ENCODE measurements around the gene DOCK3.

DOCK3 gene

GRCh38 chr3:51375136-51375535, 700.4 kb downstream of the DOCK3 start:
- H3K36me3 ChIP-seq (ENCODE audit: control insufficient read depth in 1 of 2, insufficient read depth in 2 of 2, low read length in 2 of 2) = no peaks in the 10 kb centered on the region
- H3K4me1 ChIP-seq (ENCODE audit: control insufficient read depth in 1 of 2, insufficient read depth in 2 of 2, low read length in 2 of 2) = no peaks in the 10 kb centered on the region
- no peaks in the 10 kb centered on the region for H3K9me3 ChIP-seq (ENCODE audit: control insufficient read depth in 1 of 2, low read length in 2 of 2)
- H3K27me3 ChIP-seq (ENCODE audit: low read depth, low read length) = no peaks in the 10 kb centered on the region
- no peak overlapping the region for H3K4me3 ChIP-seq (ENCODE audit: low read depth in 1 of 2, low read length in 2 of 2)
- no peak overlapping the region for H3K27ac ChIP-seq (ENCODE audit: low read length)

- H3K27me3 ChIP-seq (ENCODE audit: low read depth, low read length) = no peaks in the 10 kb centered on the region
- H3K36me3 ChIP-seq (ENCODE audit: control insufficient read depth in 1 of 2, insufficient read depth in 2 of 2, low read length in 2 of 2) = no peaks in the 10 kb centered on the region
- H3K9me3 ChIP-seq (ENCODE audit: control insufficient read depth in 1 of 2, low read length in 2 of 2) = no peaks in the 10 kb centered on the region
- H3K27ac ChIP-seq (ENCODE audit: low read length) = no peak overlapping the region
- no peak overlapping the region for H3K4me3 ChIP-seq (ENCODE audit: low read depth in 1 of 2, low read length in 2 of 2)
- no peaks in the 10 kb centered on the region for H3K4me1 ChIP-seq (ENCODE audit: control insufficient read depth in 1 of 2, insufficient read depth in 2 of 2, low read length in 2 of 2)
Measured at GRCh38 chr3:51375571-51375970, 700.8 kb downstream of the DOCK3 start.

- H3K36me3 ChIP-seq (ENCODE audit: control insufficient read depth in 1 of 2, insufficient read depth in 2 of 2, low read length in 2 of 2) = no peaks in the 10 kb centered on the region
- H3K4me1 ChIP-seq (ENCODE audit: control insufficient read depth in 1 of 2, insufficient read depth in 2 of 2, low read length in 2 of 2) = no peaks in the 10 kb centered on the region
- no peaks in the 10 kb centered on the region for H3K9me3 ChIP-seq (ENCODE audit: control insufficient read depth in 1 of 2, low read length in 2 of 2)
- H3K27me3 ChIP-seq (ENCODE audit: low read depth, low read length) = no peaks in the 10 kb centered on the region
- no peak overlapping the region for H3K4me3 ChIP-seq (ENCODE audit: low read depth in 1 of 2, low read length in 2 of 2)
- H3K27ac ChIP-seq (ENCODE audit: low read length) = no peak overlapping the region
Measured at GRCh38 chr3:51378065-51378464, 703.3 kb downstream of the DOCK3 start.

- Histone ChIP-seq H3K36me3 (ENCODE audit: control insufficient read depth in 1 of 2, insufficient read depth in 2 of 2, low read length in 2 of 2) (no peaks in the 10 kb centered on the region), H3K27ac (ENCODE audit: low read length) (no peak overlapping the region)
Measured at GRCh38 chr3:51378726-51379125, 704.0 kb downstream of the DOCK3 start.

GRCh38 chr3:51379301-51379700, 704.6 kb downstream of the DOCK3 start:
- Histone ChIP-seq H3K36me3 (ENCODE audit: control insufficient read depth in 1 of 2, insufficient read depth in 2 of 2, low read length in 2 of 2) (no peaks in the 10 kb centered on the region), H3K9me3 (ENCODE audit: control insufficient read depth in 1 of 2, low read length in 2 of 2) (no peaks in the 10 kb centered on the region), H3K4me3 (ENCODE audit: low read depth in 1 of 2, low read length in 2 of 2) (no peak overlapping the region), H3K27ac (ENCODE audit: low read length) (no peak overlapping the region), H3K4me1 (ENCODE audit: control insufficient read depth in 1 of 2, insufficient read depth in 2 of 2, low read length in 2 of 2) (peaks cover 3 to 12% of the 10 kb centered on the region in 2 donors), H3K27me3 (ENCODE audit: low read depth, low read length) (no peaks in the 10 kb centered on the region)

More at GRCh38 chr3:51378726-51379125, 704.0 kb downstream of the DOCK3 start:
- no peaks in the 10 kb centered on the region for H3K9me3 ChIP-seq (ENCODE audit: control insufficient read depth in 1 of 2, low read length in 2 of 2)
- no peak overlapping the region for H3K4me3 ChIP-seq (ENCODE audit: low read depth in 1 of 2, low read length in 2 of 2)
- peaks cover 0 to 6% of the 10 kb centered on the region in 2 donors for H3K4me1 ChIP-seq (ENCODE audit: control insufficient read depth in 1 of 2, insufficient read depth in 2 of 2, low read length in 2 of 2)
- H3K27me3 ChIP-seq (ENCODE audit: low read depth, low read length) = no peaks in the 10 kb centered on the region

GRCh38 chr3:51379746-51380455, 705.2 kb downstream of the DOCK3 start:
- no peaks in the 10 kb centered on the region for H3K27me3 ChIP-seq (ENCODE audit: low read depth, low read length)
- peaks cover 3 to 12% of the 10 kb centered on the region in 2 donors for H3K4me1 ChIP-seq (ENCODE audit: control insufficient read depth in 1 of 2, insufficient read depth in 2 of 2, low read length in 2 of 2)
- no peaks in the 10 kb centered on the region for H3K36me3 ChIP-seq (ENCODE audit: control insufficient read depth in 1 of 2, insufficient read depth in 2 of 2, low read length in 2 of 2)
- no peak overlapping the region for H3K27ac ChIP-seq (ENCODE audit: low read length)
- H3K4me3 ChIP-seq (ENCODE audit: low read depth in 1 of 2, low read length in 2 of 2) = no peak overlapping the region
- H3K9me3 ChIP-seq (ENCODE audit: control insufficient read depth in 1 of 2, low read length in 2 of 2) = no peaks in the 10 kb centered on the region

GRCh38 chr3:51380601-51381332, 706.0 kb downstream of the DOCK3 start:
- peaks cover 3 to 16% of the 10 kb centered on the region in 2 donors for H3K4me1 ChIP-seq (ENCODE audit: control insufficient read depth in 1 of 2, insufficient read depth in 2 of 2, low read length in 2 of 2)
- no peaks in the 10 kb centered on the region for H3K36me3 ChIP-seq (ENCODE audit: control insufficient read depth in 1 of 2, insufficient read depth in 2 of 2, low read length in 2 of 2)
- no peak overlapping the region for H3K27ac ChIP-seq (ENCODE audit: low read length)
- no peaks in the 10 kb centered on the region for H3K27me3 ChIP-seq (ENCODE audit: low read depth, low read length)
- H3K4me3 ChIP-seq (ENCODE audit: low read depth in 1 of 2, low read length in 2 of 2) = no peak overlapping the region
- no peaks in the 10 kb centered on the region for H3K9me3 ChIP-seq (ENCODE audit: control insufficient read depth in 1 of 2, low read length in 2 of 2)

GRCh38 chr3:51381333-51381705, 706.6 kb downstream of the DOCK3 start:
- Histone ChIP-seq H3K36me3 (ENCODE audit: control insufficient read depth in 1 of 2, insufficient read depth in 2 of 2, low read length in 2 of 2) (no peaks in the 10 kb centered on the region), H3K9me3 (ENCODE audit: control insufficient read depth in 1 of 2, low read length in 2 of 2) (no peaks in the 10 kb centered on the region), H3K27ac (ENCODE audit: low read length) (no peak overlapping the region), H3K27me3 (ENCODE audit: low read depth, low read length) (no peaks in the 10 kb centered on the region), H3K4me1 (ENCODE audit: control insufficient read depth in 1 of 2, insufficient read depth in 2 of 2, low read length in 2 of 2) (peaks cover 6 to 21% of the 10 kb centered on the region in 2 donors), H3K4me3 (ENCODE audit: low read depth in 1 of 2, low read length in 2 of 2) (no peak overlapping the region)

- no peaks in the 10 kb centered on the region for H3K36me3 ChIP-seq (ENCODE audit: control insufficient read depth in 1 of 2, insufficient read depth in 2 of 2, low read length in 2 of 2)
- no peaks in the 10 kb centered on the region for H3K9me3 ChIP-seq (ENCODE audit: control insufficient read depth in 1 of 2, low read length in 2 of 2)
- no peaks in the 10 kb centered on the region for H3K27me3 ChIP-seq (ENCODE audit: low read depth, low read length)
- no peak overlapping the region for H3K4me3 ChIP-seq (ENCODE audit: low read depth in 1 of 2, low read length in 2 of 2)
- peaks cover 10 to 26% of the 10 kb centered on the region in 2 donors for H3K4me1 ChIP-seq (ENCODE audit: control insufficient read depth in 1 of 2, insufficient read depth in 2 of 2, low read length in 2 of 2)
- no peak overlapping the region for H3K27ac ChIP-seq (ENCODE audit: low read length)
Measured at GRCh38 chr3:51382076-51382745, 707.5 kb downstream of the DOCK3 start.

- Histone ChIP-seq H3K27me3 (ENCODE audit: low read depth, low read length) (no peaks in the 10 kb centered on the region), H3K36me3 (ENCODE audit: control insufficient read depth in 1 of 2, insufficient read depth in 2 of 2, low read length in 2 of 2) (peaks cover 5 to 8% of the 10 kb centered on the region in 2 donors), H3K4me1 (ENCODE audit: control insufficient read depth in 1 of 2, insufficient read depth in 2 of 2, low read length in 2 of 2) (peaks cover 17 to 34% of the 10 kb centered on the region in 2 donors), H3K4me3 (ENCODE audit: low read depth in 1 of 2, low read length in 2 of 2) (no peak overlapping the region), H3K9me3 (ENCODE audit: control insufficient read depth in 1 of 2, low read length in 2 of 2) (no peaks in the 10 kb centered on the region), H3K27ac (ENCODE audit: low read length) (no peak overlapping the region)
Measured at GRCh38 chr3:51382947-51383578, 708.3 kb downstream of the DOCK3 start.
